Measurements from ENCODE around the gene EEF1A2.

EEF1A2 gene

DNA sequence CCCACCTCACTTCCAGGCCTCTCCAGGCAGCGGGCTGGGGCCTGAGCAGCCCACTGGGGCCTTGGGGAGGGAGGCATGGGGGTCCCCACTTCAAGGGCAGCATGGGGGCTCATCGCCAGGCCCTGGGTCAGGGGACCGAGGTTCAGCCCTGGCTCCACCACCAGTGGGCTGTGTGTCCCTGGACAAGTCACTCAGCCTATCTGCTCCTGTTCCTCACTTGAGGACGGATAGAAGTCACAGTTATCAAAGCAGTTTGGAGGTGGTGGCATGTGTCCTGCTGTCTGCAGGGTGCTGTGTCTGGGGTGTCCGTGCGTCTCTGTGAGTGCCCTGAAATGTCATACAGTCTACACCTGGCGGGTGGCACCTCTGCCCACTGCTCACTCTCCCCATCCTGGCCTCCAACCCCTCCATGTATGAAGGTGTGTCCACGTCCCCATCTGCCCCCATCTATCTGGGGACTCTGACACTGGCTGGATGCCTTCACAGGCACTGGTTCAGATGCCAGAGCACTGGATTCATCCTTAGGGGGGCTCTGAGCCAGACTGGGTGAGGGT lies 3.6 kb downstream of the EEF1A2 start:
- TF ChIP-seq, protein P1, sequence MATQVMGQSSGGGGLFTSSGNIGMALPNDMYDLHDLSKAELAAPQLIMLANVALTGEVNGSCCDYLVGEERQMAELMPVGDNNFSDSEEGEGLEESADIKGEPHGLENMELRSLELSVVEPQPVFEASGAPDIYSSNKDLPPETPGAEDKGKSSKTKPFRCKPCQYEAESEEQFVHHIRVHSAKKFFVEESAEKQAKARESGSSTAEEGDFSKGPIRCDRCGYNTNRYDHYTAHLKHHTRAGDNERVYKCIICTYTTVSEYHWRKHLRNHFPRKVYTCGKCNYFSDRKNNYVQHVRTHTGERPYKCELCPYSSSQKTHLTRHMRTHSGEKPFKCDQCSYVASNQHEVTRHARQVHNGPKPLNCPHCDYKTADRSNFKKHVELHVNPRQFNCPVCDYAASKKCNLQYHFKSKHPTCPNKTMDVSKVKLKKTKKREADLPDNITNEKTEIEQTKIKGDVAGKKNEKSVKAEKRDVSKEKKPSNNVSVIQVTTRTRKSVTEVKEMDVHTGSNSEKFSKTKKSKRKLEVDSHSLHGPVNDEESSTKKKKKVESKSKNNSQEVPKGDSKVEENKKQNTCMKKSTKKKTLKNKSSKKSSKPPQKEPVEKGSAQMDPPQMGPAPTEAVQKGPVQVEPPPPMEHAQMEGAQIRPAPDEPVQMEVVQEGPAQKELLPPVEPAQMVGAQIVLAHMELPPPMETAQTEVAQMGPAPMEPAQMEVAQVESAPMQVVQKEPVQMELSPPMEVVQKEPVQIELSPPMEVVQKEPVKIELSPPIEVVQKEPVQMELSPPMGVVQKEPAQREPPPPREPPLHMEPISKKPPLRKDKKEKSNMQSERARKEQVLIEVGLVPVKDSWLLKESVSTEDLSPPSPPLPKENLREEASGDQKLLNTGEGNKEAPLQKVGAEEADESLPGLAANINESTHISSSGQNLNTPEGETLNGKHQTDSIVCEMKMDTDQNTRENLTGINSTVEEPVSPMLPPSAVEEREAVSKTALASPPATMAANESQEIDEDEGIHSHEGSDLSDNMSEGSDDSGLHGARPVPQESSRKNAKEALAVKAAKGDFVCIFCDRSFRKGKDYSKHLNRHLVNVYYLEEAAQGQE (IDR thresholded peaks at IDR 0.05; ENCODE audit: insufficient read depth in 1 of 2, low read depth in 2 of 2, low read length in 2 of 2) = no peak
- TF ChIP-seq POLR2AphosphoS5 (IDR thresholded peaks at IDR 0.05; ENCODE audit: low read depth, low read length) (no peak), FOXP2 (optimal IDR thresholded peaks at IDR 0.05; ENCODE audit: borderline replicate concordance, extremely low read depth, extremely low read length, insufficient read depth) (no peak), SIN3A (IDR thresholded peaks at IDR 0.05; ENCODE audit: borderline replicate concordance, insufficient read depth, low read length) (no peak), TAF1 (IDR thresholded peaks at IDR 0.05; ENCODE audit: borderline replicate concordance, insufficient read depth, low read length) (no peak)

DNA sequence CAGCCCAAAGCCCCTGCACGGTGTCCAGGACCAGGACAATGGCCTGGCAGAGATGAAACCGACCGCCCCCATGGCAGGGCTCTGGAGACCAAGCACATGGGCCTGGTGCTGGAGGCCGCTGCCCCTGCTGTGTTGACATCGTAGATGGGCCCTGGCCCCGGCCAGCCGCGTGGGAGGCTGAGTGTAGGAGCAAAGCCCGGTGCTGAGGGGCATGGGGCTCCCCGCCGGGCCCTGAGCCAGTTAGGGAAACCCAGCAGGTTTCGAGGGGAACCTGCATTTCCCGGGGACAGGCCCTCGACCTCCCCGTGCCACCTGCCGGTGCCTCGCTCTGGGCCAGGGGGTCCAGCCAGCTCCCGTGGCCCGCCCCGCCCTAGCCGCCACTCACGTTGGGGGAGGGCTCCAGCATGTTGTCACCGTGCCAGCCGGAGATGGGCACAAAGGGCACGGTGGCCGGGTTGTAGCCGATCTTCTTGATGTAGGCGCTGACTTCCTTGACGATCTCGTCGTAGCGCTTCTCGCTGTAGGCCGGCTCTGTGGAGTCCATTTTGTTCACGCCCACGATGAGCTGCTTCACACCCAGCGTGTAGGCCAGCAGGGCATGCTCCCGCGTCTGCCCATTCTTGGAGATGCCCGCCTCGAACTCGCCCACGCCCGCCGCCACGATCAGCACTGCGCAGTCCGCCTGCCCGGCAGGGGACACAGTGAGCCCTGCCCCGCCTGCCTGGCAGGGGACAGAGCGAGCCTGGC lies 4.3 kb downstream of the EEF1A2 start:
- TF ChIP-seq POLR2AphosphoS5 (IDR thresholded peaks at IDR 0.05; ENCODE audit: low read depth, low read length) (no peak), TAF1 (IDR thresholded peaks at IDR 0.05; ENCODE audit: borderline replicate concordance, insufficient read depth, low read length) (no peak), SIN3A (IDR thresholded peaks at IDR 0.05; ENCODE audit: borderline replicate concordance, insufficient read depth, low read length) (no peak), FOXP2 (optimal IDR thresholded peaks at IDR 0.05; ENCODE audit: borderline replicate concordance, extremely low read depth, extremely low read length, insufficient read depth) (no peak)
- TF ChIP-seq, protein P1 (IDR thresholded peaks at IDR 0.05; ENCODE audit: insufficient read depth in 1 of 2, low read depth in 2 of 2, low read length in 2 of 2) = no peak

GRCh38 chr20:63494084-63494419 lies 4.8 kb downstream of the EEF1A2 start:
- TF ChIP-seq TAF1 (IDR thresholded peaks at IDR 0.05; ENCODE audit: borderline replicate concordance, insufficient read depth, low read length) = no peak
- TF ChIP-seq SIN3A (IDR thresholded peaks at IDR 0.05; ENCODE audit: borderline replicate concordance, insufficient read depth, low read length) = no peak
- no peak for TF ChIP-seq POLR2AphosphoS5 (IDR thresholded peaks at IDR 0.05; ENCODE audit: low read depth, low read length)
- TF ChIP-seq, protein P1 (IDR thresholded peaks at IDR 0.05; ENCODE audit: insufficient read depth in 1 of 2, low read depth in 2 of 2, low read length in 2 of 2) = no peak
- no peak for TF ChIP-seq FOXP2 (optimal IDR thresholded peaks at IDR 0.05; ENCODE audit: borderline replicate concordance, extremely low read depth, extremely low read length, insufficient read depth)

GRCh38 chr20:63493563-63494020 lies 5.3 kb downstream of the EEF1A2 start:
- TF ChIP-seq FOXP2 (optimal IDR thresholded peaks at IDR 0.05; ENCODE audit: borderline replicate concordance, extremely low read depth, extremely low read length, insufficient read depth) = no peak
- no peak for TF ChIP-seq POLR2AphosphoS5 (IDR thresholded peaks at IDR 0.05; ENCODE audit: low read depth, low read length)
- TF ChIP-seq, protein P1 (IDR thresholded peaks at IDR 0.05; ENCODE audit: insufficient read depth in 1 of 2, low read depth in 2 of 2, low read length in 2 of 2) = no peak
- no peak for TF ChIP-seq SIN3A (IDR thresholded peaks at IDR 0.05; ENCODE audit: borderline replicate concordance, insufficient read depth, low read length)
- no peak for TF ChIP-seq TAF1 (IDR thresholded peaks at IDR 0.05; ENCODE audit: borderline replicate concordance, insufficient read depth, low read length)
